HepG2 (cell line): Measurements from ENCODE around the gene FGF18. TPM values are rescaled to one million over a fixed set of nuclear protein-coding genes. Genes with fewer than 3 reads are reported as not detected.
A peak's percentile ranks its signal among the peaks of the same experiment; 100 is the strongest.

ENCODE experiments used
- ARHGAP35 ChIP-seq: sonication (generic); formaldehyde crosslinking; IDR thresholded peaks from 2 replicates; pipeline ENCODE4 v1.9.0; 2022; ENCODE audit warnings: mild to moderate bottlenecking, inconsistent platforms, moderate library complexity, missing genetic modification reagents, borderline replicate concordance
- HOXA9 ChIP-seq: sonication (generic); formaldehyde crosslinking; IDR thresholded peaks from 2 replicates; pipeline ENCODE4 v1.8.1; 2022; ENCODE audit warnings: missing genetic modification reagents, mild to moderate bottlenecking, moderate library complexity, borderline replicate concordance
- IKZF4 ChIP-seq: sonication (generic); formaldehyde crosslinking; IDR thresholded peaks from 2 replicates; pipeline ENCODE4 v1.5.1; 2020; ENCODE audit warnings: borderline replicate concordance, mild to moderate bottlenecking, low read depth, missing genetic modification reagents; ENCODE audit errors: not compliant biosample characterization
- KLF13 ChIP-seq: sonication (generic); formaldehyde crosslinking; IDR thresholded peaks from 2 replicates; pipeline ENCODE4 v1.4.0; 2020; ENCODE audit warnings: mild to moderate bottlenecking, missing genetic modification reagents
- MLX ChIP-seq: IDR thresholded peaks from 2 replicates; pipeline ENCODE4 v1.6.1; 2016
- MTF2 ChIP-seq: sonication (generic); formaldehyde crosslinking; IDR thresholded peaks from 2 replicates; pipeline ENCODE4 v1.5.0; 2020; ENCODE audit warnings: missing genetic modification reagents, borderline replicate concordance
- MXD1 ChIP-seq: sonication (generic); formaldehyde crosslinking; IDR thresholded peaks from 2 replicates; pipeline ENCODE4 v1.4.0; 2020; ENCODE audit warnings: mild to moderate bottlenecking, missing genetic modification reagents
- NR2F1 ChIP-seq, 2 experiments: fragments of 450-650 bp in 1 of 2; formaldehyde crosslinking in 1 of 2; IDR thresholded peaks; 2 replicates each; pipeline versions ENCODE4 v1.5.0 to v1.6.1; 2016 to 2020; ENCODE audit warnings: mild to moderate bottlenecking in 1 of 2, missing compliant biosample characterization in 1 of 2, missing genetic modification reagents in 1 of 2, moderate library complexity in 1 of 2
- POGK ChIP-seq: sonication (generic); formaldehyde crosslinking; conservative IDR thresholded peaks from 2 replicates; pipeline ENCODE4 v1.8.0; 2022; ENCODE audit warnings: mild to moderate bottlenecking, moderate library complexity, missing genetic modification reagents
- PRPF4 ChIP-seq: fragments of 200-400 bp; formaldehyde crosslinking; IDR thresholded peaks from 2 replicates; pipeline ENCODE4 v1.6.1; 2016; ENCODE audit warnings: low read length, low read depth; ENCODE audit not compliant: poor library complexity, severe bottlenecking
- SNAI1 ChIP-seq: sonication (generic); formaldehyde crosslinking; IDR thresholded peaks from 2 replicates; pipeline ENCODE4 v1.5.0; 2020; ENCODE audit warnings: mild to moderate bottlenecking, missing genetic modification reagents, borderline replicate concordance
- THRA ChIP-seq: sonication (generic); formaldehyde crosslinking; IDR thresholded peaks from 2 replicates; pipeline ENCODE4 v1.4.0; 2020; ENCODE audit warnings: missing genetic modification reagents, borderline replicate concordance
- TSC22D2 ChIP-seq: sonication (generic); formaldehyde crosslinking; IDR thresholded peaks from 2 replicates; pipeline ENCODE4 v1.5.1; 2020; ENCODE audit warnings: missing genetic modification reagents, mild to moderate bottlenecking, borderline replicate concordance
- ZC3H13 ChIP-seq: sonication (generic); formaldehyde crosslinking; IDR thresholded peaks from 2 replicates; pipeline ENCODE4 v1.8.1; 2023; ENCODE audit warnings: mild to moderate bottlenecking, missing genetic modification reagents, moderate library complexity
- ZFY ChIP-seq: sonication (generic); formaldehyde crosslinking; IDR thresholded peaks from 2 replicates; pipeline ENCODE4 v1.4.0; 2020; ENCODE audit warnings: missing genetic modification reagents
- ZIK1 ChIP-seq: sonication (generic); formaldehyde crosslinking; IDR thresholded peaks from 2 replicates; pipeline ENCODE4 v1.5.0; 2020; ENCODE audit warnings: mild to moderate bottlenecking, low read depth, missing genetic modification reagents, borderline replicate concordance
- ZNF12 ChIP-seq: sonication (generic); formaldehyde crosslinking; IDR thresholded peaks from 2 replicates; pipeline ENCODE4 v1.5.0; 2020; ENCODE audit warnings: missing genetic modification reagents
- ZNF569 ChIP-seq: sonication (generic); formaldehyde crosslinking; IDR thresholded peaks from 2 replicates; pipeline ENCODE4 v1.5.0; 2020; ENCODE audit warnings: mild to moderate bottlenecking, missing genetic modification reagents, moderate library complexity, borderline replicate concordance
- ZNF589 ChIP-seq: sonication (generic); formaldehyde crosslinking; conservative IDR thresholded peaks from 2 replicates; pipeline ENCODE4 v1.8.0; 2022; ENCODE audit warnings: mild to moderate bottlenecking, moderate library complexity, missing genetic modification reagents
- ZUFSP ChIP-seq: sonication (generic); formaldehyde crosslinking; IDR thresholded peaks from 2 replicates; pipeline ENCODE4 v1.9.0; 2021; ENCODE audit warnings: missing genetic modification reagents, mild to moderate bottlenecking, borderline replicate concordance
- polyA plus RNA-seq, 8 experiments: library from polyadenylated mRNA; depleted of rRNA in 3 of 8; stranded (reverse) in 7 of 8; unstranded in 1 of 8; fragments of >200 nt; fragmentation: Illumina TruSeq in 4 of 8; extraction: Trizol in 4 of 8; gene quantifications; 2 replicates each; pipeline versions ENCODE4 v1.2.1 to v1.2.3, GENCODE V29; 2011 to 2016; ENCODE audit warnings: low read depth in 4 of 8, missing spikeins in 1 of 8, mixed read lengths in 1 of 8; ENCODE audit not compliant: insufficient read depth in 1 of 8
- total RNA-seq, 5 experiments: library from RNA; depleted of rRNA; stranded (reverse); fragments of >200 nt; fragmentation: Illumina TruSeq; extraction: Trizol; gene quantifications; 2 replicates each; pipeline ENCODE4 v1.2.3, GENCODE V29; 2016; ENCODE audit warnings: low read depth in 1 of 5

FGF18 gene
- total and polyA plus RNA-seq, 2 of the 13 experiments (the other 11 are each of a cell fraction or from before 2014, with no cell fraction given) = not detected

GRCh38 chr5:171387970-171388815, 31.3 kb upstream of the FGF18 start (continued):
- TF ChIP-seq POGK (CRISPR knock-in tag) = peak; percentile 70; the same call in 1 of the 2 replicates
- peak; percentile 91 for TF ChIP-seq ARHGAP35
- peak; percentile 46; the same call in 1 of the 2 replicates for TF ChIP-seq KLF13 (CRISPR knock-in tag)
- TF ChIP-seq HOXA9 (CRISPR knock-in tag) = peak; percentile 68
- no peak for TF ChIP-seq MTF2 (CRISPR knock-in tag)
- TF ChIP-seq ZC3H13 (CRISPR knock-in tag) = no peak; the same call in none of the 2 replicates
- TF ChIP-seq ZIK1 (CRISPR knock-in tag) = peak; percentile 69; the same call in 1 of the 2 replicates
- TF ChIP-seq IKZF4 (CRISPR knock-in tag) = peak; percentile 84
- TF ChIP-seq MXD1 = peak; percentile 99
- peak; percentile 84 for TF ChIP-seq ZFY (CRISPR knock-in tag)
- peak; percentile 51 for TF ChIP-seq THRA
- TF ChIP-seq PRPF4 = no peak
- TF ChIP-seq SNAI1 (CRISPR knock-in tag) = peak; percentile 76; the same call in 1 of the 2 replicates
- peak; percentile 90 for TF ChIP-seq MLX (CRISPR knock-in tag)
- TF ChIP-seq ZNF12 (CRISPR knock-in tag) = no peak; the same call in 1 of the 2 replicates
- no peak for TF ChIP-seq NR2F1 (CRISPR knock-in tag; IDR thresholded peaks at IDR 0.05)
- no peak for TF ChIP-seq ZUFSP (CRISPR knock-in tag)
- no peak for TF ChIP-seq ZNF569 (CRISPR knock-in tag)
- TF ChIP-seq ZNF589 (CRISPR knock-in tag) = peak; percentile 67; the same call in 1 of the 2 replicates
- 0 out of 2 replicates have a peak, but pooled peaks have one; percentile 49 for TF ChIP-seq TSC22D2 (CRISPR knock-in tag)
